Stomach (tissue), 4 donors: Measurements from ENCODE around the gene INAVA.

ENCODE experiments used
- POLR2A ChIP-seq, 4 donors: fragments of 450-650 bp; IDR thresholded peaks; one replicate each; pipeline ENCODE4 v1.6.1; 2016; ENCODE audit warnings: antibody characterized with exemption in 4 of 4, control low read depth in 2 of 4, mild to moderate bottlenecking in 1 of 4, moderate library complexity in 1 of 4
- TF ChIP-seq, protein P1 (sequence below), 7 experiments: fragments of 450-650 bp in 4 of 7; fragments of 200-600 bp in 3 of 7; sonication (generic) in 3 of 7; IDR thresholded peaks; one replicate each; pipeline ENCODE4 v1.5.1; 2016 to 2019; ENCODE audit warnings: antibody characterized with exemption in 7 of 7, control low read depth in 2 of 7, mild to moderate bottlenecking in 1 of 7

DNA sequence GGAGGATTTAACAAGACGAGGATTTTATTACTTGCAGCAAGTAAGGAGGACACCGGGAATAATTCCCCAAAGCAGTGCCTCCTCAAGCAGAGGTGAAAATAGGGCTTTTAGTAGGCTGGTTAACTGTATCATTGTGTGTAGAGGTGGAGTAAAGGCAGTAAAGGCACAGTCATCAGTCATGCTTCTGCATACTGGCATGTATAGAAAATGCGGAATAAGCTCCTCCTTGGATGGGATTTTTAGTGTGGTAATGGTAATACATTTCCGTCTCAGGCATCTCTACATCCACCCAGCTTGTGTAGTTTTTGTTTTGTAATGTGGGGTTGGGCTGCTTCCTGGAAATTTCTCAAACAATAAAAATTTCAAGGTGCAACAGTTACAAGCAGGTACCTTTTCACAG is 49.3 kb upstream of the INAVA start:
- TF ChIP-seq, protein P1, sequence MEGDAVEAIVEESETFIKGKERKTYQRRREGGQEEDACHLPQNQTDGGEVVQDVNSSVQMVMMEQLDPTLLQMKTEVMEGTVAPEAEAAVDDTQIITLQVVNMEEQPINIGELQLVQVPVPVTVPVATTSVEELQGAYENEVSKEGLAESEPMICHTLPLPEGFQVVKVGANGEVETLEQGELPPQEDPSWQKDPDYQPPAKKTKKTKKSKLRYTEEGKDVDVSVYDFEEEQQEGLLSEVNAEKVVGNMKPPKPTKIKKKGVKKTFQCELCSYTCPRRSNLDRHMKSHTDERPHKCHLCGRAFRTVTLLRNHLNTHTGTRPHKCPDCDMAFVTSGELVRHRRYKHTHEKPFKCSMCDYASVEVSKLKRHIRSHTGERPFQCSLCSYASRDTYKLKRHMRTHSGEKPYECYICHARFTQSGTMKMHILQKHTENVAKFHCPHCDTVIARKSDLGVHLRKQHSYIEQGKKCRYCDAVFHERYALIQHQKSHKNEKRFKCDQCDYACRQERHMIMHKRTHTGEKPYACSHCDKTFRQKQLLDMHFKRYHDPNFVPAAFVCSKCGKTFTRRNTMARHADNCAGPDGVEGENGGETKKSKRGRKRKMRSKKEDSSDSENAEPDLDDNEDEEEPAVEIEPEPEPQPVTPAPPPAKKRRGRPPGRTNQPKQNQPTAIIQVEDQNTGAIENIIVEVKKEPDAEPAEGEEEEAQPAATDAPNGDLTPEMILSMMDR (IDR thresholded peaks at IDR 0.05): no peak
- no peak for TF ChIP-seq POLR2A (IDR thresholded peaks at IDR 0.05)
